NCI-H2081 (cell line): ENCODE results near the gene SESN1.
"Not testable (repeated sequence)": the region's sequence is repeated elsewhere in the genome, so short reads cannot be mapped to it uniquely, and the experiment has no call there.

Experiments used
- DNase-seq, 2 experiments: peaks; one replicate each; lab custom pipeline; 2025; lab: John Stamatoyannopoulos, UW

The SESN1 gene

DNA sequence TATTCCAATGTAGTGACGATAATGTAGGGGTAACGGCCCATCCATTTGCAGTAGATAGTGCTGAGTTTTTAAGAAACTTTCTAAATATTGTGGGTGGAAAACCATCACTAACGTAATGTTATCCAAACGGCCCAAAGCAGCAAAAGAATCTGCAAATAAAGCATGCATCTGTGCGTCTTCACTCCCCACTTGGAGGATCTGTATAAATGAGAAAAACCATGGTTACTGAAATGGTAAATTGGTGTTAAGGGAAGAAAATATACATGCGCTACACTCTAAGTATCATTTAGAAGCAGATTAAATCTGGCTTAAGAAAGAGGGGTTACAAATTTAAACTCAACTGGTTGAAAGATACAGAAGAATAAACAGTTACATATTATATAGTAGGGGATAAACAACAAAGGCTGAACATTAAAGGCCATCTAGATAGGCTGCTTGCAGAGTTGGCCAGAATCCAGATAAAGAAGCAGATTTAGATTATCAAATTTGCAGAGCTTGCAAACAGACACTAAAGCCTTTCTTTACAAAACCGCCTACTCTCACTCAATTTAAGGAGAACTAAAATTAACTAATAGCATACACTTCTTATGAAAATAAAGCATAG lies 93.3 kb downstream of the SESN1 start:
- no peak for DNase-seq

DNA sequence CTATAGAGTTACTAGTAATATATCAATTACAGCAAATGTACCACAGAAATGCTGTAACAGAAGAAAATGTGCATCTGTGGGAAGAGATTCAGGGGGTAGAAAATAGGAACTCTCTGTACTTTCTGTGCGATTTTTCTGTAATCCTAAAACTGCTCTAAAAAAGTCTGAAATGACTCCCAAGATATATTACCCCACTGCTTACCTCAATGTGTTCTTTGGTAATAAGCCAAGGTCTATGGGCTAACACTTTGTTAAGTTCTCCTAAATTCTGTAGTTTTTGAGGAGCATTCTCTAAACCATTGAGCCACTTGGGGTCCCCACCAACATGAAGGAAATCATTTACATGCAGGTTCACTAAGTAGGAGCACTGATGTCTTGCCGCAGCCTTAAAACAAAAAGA lies 94.4 kb downstream of the SESN1 start:
- no peak for DNase-seq

DNA sequence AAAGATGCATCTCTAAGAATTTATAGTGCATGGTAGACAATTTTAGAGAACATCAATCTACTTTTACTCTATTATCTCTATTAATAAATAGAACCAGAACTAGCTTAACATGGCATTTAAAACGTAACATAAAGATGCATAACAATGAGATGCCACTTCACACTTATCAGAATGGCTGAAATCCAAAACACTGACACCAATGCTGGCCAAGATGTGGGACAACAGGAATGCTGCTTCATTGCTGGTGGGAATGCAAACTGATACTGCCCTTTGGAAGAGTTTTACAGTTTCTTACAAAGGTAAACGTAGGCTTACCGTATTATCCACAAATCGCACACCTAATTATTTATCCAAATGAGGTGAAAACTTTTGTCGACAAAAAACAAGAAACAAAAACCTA lies 95.2 kb downstream of the SESN1 start:
- DNase-seq = no peak

DNA sequence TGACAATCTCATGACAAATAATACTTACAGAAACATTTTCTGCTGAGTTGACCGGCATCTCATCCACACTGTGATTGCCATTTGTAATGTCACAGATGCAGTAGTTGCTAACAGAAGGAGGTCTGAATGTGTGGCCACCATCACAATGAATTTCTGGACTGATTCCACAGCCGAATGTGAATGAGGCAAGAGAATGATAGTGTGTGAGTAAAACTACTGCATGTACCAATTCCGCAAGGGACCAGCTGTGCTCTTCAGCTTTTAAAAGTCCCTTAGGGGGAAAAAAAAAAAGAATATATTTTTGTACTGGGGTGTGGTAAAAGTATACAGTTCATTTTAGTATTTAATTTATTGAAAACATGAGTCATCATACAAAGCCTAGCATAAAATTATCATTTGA lies 96.2 kb downstream of the SESN1 start:
- DNase-seq = no peak

DNA sequence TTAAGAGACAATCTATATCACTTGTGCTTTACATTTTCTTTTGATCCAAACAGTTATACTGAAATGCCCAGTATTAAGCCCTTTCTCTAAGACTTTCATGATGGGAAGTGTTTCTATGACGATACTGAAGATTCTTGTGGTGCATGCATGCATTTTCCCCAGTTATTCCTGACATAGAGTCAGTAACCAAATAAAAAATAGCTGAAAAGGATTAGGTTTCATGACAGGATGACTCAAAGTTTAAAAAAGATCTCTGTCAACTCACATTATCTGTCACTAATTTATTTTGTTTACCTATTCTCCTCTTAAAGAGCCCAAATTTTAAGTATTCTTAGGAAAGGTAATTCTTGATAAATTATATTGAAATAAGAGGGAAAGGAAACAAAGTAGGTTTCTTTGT lies 98.4 kb downstream of the SESN1 start:
- no peak for DNase-seq

DNA sequence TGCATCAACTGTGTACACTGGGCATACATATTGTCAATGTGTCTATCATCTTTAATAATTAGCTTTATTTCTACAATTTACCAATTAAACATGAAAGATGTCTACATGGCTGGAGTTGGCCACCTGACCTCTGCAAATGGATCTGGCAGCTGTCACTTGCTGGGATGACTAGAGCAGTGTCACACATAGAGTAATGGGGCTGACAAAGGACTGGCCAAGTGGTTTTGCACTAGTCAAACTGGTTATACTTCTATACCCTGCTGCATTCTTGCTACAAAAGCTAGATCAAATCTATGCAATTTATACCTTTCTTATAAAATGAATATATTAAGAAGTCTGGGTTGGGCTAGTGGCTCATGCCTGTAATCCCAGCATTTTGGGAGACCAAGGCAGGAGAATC lies 99.3 kb downstream of the SESN1 start:
- DNase-seq = no peak

DNA sequence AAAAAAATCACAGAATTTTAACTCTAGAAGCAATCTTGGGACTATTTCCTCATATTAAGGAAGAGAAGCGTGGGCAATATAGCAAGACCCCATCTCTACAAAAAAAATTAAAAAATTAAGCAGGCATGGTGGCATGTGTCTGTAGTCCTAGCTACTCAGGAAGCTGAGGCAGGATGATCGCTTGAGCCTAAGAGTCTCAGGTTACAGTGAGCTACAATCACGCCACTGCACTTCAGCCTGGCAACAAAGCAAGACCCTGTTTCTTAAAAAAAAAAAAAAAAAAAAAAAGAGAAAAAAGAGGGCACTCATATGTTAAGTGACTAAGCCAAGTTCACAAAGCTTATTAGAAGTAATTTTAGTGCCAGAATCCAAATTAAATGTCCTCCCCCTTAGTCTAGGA lies 100.8 kb downstream of the SESN1 start:
- DNase-seq = no peak

DNA sequence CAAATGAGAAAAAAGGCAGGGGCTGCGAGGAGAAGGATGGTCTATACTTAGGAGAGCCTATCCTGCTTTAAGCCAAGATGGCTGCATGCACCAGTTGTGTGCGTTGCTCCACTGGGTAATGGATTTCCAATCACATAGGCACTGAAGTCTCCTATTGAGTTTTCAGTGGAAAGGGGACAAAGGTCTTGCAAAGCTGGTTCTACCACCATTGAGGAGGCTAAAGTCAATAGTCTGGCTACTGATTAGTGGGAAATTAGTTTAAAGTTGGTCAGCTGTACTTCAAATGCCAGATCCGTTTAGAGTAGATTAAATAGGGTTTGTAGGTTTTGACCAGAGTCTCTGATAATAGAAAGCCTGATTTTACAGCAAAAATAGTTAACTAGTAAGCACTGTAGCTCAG lies 104.9 kb downstream of the SESN1 start:
- DNase-seq = no peak

DNA sequence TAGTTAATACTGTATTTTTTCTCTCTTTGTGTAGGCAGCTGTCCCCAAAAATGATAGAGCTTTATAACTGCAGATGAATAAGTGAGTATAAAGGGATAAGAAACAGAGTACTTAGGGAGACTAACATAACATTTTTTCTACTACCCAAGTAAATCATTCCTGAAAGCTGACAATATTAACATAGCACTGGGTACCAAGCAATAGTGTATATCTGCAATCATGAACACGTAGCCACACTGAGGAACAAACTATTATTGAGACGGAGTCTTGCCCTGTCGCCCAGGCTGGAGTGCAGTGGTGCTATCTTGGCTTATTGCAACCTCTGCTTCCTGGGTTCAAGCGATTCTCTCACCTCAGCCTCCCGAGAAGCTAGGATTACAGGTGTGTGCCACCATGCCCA lies 105.9 kb downstream of the SESN1 start:
- no peak for DNase-seq

DNA sequence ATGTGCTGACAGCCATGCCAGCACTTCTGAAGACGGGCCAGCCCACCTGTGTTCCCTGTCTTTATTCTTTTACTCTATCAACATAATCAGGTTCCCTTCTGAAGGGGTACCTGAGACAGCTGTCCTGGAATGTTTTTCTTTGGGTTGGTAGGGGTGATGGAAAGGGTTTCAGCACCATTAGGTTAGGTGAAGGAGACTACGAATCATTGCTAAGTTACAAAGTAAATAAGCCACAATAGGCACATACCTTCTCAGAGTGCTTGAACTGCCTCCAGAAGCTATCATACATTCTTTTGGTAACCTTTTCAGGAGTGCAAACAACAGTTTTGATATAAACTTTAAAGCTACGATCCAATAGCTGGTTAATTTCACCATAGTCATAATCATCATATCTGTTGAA lies 106.3 kb downstream of the SESN1 start:
- DNase-seq = no peak

DNA sequence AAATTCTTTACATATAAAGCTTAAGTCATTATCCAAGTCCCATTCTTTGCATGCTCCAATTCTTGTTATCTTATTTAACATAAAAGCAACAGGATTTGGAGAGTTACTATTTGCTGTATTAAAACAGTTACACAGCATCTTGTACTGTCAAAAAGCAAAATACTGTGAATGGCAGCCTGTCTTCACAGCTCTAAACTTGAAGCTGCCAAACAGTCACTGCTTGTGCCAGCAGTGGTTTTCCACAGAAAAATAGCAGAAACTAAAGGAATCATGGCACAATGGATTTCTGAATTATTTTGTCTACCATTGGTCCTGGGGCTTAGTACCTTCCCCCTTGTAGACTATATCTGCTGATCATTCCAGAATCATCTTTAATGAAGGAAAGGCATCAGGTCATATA lies 107.5 kb downstream of the SESN1 start:
- DNase-seq = no peak

DNA sequence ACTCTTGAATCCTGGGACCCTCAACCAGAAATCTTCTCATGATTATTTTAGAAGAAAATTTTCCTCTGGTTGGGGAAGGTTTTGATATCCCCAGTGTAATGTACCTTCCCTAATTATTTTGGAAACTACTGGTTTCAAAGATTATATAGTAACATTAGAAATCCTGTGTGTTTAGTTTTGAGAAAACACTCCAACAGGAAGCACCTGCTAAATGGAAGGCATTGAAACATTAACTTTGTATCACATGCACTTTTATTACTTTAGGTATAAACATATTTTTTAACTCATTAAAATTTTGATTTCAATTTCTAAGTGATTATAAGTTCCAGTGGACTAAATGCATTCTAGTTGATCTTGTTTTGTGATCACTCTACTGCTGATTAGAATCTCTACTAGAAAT lies 109.3 kb downstream of the SESN1 start:
- no peak for DNase-seq

DNA sequence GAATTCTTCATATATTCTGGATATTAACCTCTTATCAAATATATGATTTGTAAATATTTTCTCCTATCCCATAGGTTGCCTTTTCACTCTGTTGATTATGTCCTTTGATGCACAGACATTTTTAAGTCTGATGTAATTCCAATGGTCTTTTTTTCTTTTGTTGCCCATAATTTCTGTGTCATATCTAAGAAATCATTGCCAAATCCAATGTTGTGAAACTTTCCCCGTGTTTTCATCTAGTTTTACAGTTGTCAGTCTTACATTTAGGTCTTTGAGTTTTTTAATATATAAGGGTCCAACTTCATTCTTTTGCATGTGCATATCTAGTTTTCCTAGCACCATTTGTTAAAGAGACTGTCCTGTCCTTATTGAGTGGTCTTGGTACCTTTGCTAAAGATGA lies 111.5 kb downstream of the SESN1 start:
- no peak for DNase-seq

DNA sequence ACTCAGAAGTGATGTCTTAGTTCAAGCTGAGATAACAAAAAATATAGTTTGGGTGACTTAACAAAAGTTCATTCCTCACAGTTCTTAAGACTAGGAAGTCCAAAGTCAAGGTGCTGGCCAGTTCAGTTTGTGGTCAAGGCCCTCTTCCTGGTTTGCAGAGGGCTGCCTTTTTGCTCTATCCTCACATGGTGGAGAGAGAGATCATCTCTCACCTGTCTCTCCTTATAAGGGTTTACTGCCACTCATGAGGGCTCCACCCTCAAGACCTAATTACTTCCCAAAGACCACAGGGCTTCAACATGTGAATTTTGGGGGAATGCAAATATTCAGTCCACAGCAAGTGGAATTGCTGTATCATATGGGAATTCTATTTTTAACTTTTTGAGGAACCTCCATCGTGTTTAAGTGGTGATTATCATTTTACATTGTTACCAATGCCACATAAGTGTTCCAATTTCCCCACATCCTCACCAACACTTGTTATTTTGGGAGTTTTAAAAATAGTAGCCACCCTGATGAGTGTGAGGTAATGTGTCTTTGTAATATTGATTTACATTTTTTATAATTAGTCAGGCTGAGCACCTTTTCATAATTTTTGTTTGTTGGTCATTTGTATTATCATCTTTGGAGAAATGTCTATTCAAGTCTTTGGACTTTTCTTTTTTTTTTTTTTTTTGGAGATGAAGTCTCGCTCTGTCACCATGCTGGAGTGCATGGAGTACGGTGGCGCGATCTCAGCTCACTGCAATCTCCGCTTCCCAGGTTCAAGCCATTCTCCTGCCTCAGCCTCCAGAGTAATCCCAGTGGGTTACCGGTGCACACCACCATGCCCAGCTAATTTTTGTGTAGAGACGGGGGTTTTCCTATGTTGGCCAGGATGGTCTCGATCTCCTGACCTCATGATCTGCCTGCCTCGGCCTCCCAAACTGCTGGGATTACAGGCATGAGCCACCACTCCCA lies 112.2 kb downstream of the SESN1 start:
- DNase-seq = no peak

DNA sequence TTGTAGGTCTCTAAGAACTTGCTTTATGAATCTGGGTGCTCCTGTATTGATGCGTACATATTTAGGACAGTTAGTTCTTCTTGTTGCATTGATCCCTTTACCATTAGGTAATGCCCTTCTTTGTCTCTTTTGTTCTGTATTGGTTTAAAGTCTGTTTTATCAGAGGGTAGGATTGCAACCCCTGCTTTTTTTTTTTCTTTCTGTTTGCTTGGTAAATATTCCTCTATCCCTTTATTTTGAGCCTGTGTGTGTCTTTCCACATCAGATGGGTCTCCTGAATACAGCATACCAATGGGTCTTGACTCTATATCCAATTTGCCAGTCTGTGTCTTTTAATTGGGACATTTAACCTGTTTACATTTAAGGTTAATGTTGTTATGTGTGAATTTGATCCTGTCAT lies 116.0 kb downstream of the SESN1 start:
- DNase-seq = not testable (repeated sequence)

DNA sequence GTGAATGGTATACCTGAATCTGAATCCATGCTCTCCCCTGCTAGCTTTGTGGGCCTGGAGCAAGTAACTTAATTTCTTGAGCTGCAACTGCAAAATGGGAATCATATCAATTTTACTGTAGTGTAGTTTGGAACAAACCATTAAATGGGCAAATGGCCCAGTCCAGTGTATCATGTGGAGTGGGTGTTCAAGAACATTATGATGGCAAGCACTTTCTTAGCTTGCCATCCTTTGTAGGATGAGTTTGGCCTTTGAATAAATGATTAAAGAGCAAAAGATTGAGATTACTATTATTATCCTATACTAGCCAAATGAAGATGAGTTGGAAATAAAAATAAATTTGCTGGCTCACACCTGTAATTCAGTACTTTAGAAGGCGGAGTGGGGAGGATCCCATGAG lies 120.4 kb downstream of the SESN1 start:
- no peak for DNase-seq

DNA sequence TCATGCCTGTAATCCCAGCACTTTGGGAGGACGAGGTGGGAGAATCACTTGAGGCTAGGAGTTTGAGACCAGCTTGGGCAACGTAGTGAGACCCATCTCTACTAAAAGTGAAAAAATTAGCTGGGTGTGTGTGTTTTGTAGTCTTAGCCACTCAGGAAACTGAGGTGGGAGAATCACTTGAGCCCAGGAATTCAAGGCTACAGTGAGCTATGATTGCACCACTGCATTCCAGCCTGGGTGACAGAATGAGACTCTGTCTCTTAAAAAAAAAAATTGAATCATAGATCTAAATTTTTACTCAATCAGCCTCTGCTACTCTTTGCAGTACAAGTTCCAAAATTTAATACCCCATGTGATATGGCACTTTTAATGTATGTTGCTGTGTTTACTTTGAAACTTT lies 124.9 kb downstream of the SESN1 start:
- DNase-seq = no peak

DNA sequence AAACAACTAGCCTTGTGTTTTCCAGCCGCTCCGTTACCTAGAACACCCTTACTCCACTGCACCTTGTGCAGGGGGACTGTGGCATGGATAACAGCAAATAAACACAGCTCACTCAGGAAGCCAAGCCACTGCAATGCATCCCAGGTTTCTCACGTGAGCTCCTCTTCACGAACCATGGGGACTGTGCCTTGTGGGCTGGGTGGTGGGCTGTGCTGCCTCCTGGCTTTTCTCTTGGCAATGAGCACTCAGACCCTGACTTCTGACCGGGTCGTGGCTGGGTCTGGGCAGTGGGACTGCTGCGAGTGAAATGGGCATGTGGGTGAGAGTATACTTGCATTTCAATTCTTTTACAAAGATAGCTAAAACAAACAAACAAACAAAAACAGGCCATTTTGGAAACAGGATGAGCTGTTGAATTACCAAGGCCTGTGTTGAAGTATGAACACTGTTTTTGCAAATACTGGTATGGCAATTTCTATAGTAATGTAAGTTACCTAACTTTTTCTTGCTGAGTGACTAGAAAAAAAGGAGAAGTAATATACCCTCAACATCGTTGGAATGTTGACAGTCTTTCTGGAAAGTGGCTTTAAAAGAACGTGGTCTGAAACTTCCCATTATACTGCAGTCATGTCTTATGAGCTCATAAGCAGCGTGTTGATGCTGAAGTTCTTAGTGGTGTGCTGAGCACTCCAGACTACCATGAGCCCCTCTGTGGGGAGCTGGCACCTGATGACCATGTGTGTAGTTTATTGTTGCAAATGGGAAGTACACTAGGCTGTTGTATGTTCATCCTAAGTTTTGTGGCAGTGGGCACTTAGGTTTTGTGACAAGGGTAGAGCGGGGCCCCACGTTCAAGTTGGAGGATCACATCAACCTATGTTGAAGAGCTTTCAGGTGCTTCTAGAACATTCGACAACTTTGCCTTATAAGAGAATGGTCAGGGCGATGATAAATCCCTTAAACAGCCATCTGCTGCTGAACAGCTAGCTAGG lies 126.0 kb downstream of the SESN1 start:
- DNase-seq = no peak

DNA sequence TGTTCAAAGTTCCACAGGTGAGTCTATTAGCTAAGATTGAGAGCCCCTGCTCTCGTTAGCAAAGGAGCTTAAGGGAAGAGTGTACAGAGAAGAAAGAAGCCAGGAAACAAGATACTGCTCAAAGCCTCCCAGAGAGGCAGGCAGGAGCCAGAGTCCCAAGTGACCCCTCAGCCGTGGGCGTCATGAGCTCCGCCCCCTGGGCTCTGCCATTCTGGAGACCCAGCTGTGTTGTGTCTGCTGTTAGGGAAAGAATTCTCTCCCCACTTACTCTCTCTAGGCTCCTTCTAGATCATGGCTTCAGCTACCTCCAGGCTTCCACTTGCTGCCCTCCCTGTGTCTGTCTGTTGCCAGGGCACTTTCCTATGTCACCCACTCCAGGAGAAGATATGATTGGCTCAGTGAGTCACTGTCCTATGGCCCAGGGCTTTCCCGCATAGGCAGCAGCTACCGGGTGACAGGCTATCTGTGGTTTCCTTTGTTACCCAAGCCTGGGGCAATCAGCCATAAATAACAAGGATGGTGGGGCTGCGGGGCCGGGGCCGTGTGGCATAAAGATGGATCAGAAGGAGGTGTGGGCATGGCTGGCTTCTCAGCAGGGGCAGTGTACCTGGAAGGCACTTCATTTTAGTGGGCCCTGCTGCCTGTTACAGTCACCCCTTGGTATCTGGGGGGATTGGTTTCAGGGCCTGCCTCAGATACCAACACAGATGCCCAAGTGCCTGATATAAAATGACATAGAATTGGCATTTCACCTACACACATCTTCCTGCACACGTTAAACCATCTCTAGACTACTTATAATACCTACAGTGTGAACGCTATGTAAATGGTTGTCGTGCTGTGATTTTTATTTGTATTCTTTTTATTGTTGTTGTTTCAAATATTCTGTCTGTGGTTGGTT lies 127.5 kb downstream of the SESN1 start:
- no peak for DNase-seq

DNA sequence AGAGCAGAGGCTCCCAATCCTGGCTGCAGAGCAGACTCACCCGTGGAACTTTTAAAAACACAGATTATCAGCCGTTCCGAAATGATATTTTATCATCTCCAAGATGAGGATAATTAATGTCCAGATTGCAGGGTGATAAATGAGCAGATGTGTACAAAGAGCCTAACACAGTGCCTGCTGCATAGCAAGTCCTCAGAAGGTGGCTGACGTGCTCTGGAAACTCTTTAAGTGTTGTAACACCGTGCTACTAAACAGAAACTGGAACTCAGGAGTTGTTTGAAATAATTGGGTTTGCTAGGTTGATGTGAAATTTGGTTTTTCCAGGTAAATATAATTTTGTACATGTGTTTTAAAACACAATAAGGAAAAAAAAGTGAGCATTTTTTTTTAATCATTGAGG lies 128.4 kb downstream of the SESN1 start:
- DNase-seq = no peak

DNA sequence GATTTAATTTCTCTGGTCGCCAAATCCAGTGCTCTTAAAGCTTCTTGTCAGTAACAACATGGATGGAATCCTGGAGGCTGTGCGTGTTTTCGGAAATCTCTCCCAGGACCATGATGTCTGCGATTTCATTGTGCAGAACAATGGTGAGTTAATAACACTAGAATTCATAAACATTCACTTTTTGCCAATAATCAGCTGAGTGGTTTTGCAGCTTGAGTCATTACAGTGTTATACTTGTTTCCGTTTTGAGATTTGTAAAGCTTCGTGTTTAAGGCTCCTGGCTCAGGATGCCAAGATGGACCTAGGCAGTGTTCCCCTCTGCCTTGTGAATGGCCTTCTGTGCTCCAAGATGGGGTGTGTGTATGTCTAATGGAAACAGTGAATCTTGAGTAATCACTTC lies 132.7 kb downstream of the SESN1 start:
- no peak for DNase-seq
